ENCODE results near the gene CYP4A22. TPM values are rescaled to one million over a fixed set of nuclear protein-coding genes. Genes with fewer than 3 reads are reported as not detected.
"Not testable (repeated sequence)": the region's sequence is repeated elsewhere in the genome, so short reads cannot be mapped to it uniquely, and the experiment has no call there.

CYP4A22 gene
- total RNA-seq, 1 experiment from 2014 or later = not detected

GRCh38 chr1:47124834-47125233 is 12.4 kb upstream of the CYP4A22 start:
- H3K27ac Mint-ChIP-seq; H3K23me2 ChIP-seq (ENCODE audit: insufficient read length, low read depth, low read length, poor library complexity, severe bottlenecking); H2AK5ac ChIP-seq (ENCODE audit: insufficient read length, low read length); H3K4ac ChIP-seq (ENCODE audit: low read depth, low read length); H2AFZ ChIP-seq (ENCODE audit: low read length); H3K4me2 ChIP-seq (ENCODE audit: insufficient read depth, insufficient read length, low read length); H3K9me3 ChIP-seq (ENCODE audit: control insufficient read depth, low read depth, low read length); H3K4me1 ChIP-seq (ENCODE audit: insufficient read depth, low read length); H2BK5ac ChIP-seq (ENCODE audit: insufficient read length, low read length); H2BK20ac ChIP-seq (ENCODE audit: low read depth, low read length, poor library complexity, severe bottlenecking); H3K56ac ChIP-seq (ENCODE audit: insufficient read length, low read depth, low read length); H3K36me3 Mint-ChIP-seq (ENCODE audit: insufficient read depth in 1 of 3, low read depth in 3 of 3); H3K18ac ChIP-seq (ENCODE audit: insufficient read length, low read depth, low read length); H2BK120ac ChIP-seq (ENCODE audit: low read depth, low read length, poor library complexity, severe bottlenecking); H3K27ac ChIP-seq (ENCODE audit: insufficient read length, low read depth, low read length); H4K8ac ChIP-seq (replicated peaks; ENCODE audit: insufficient read length, low read depth, low read length); H3K9me3 Mint-ChIP-seq; H3K27me3 ChIP-seq (ENCODE audit: insufficient read depth, low read length); H3K9ac ChIP-seq (ENCODE audit: extremely low read depth, insufficient read length, low read length); H3K14ac ChIP-seq (ENCODE audit: insufficient read depth, low read length); H3K4me3 Mint-ChIP-seq; H2BK12ac ChIP-seq (ENCODE audit: insufficient read length, low read depth, low read length); H4K5ac ChIP-seq (ENCODE audit: insufficient read length, low read depth, low read length); H4K20me1 ChIP-seq (ENCODE audit: control insufficient read depth, insufficient read depth, insufficient read length); H2BK15ac ChIP-seq (ENCODE audit: low read depth, low read length); H3K79me1 ChIP-seq (ENCODE audit: insufficient read depth, low read depth, low read length, poor library complexity, severe bottlenecking); H3T11ph ChIP-seq (ENCODE audit: low read length); H3K79me2 ChIP-seq (ENCODE audit: insufficient read depth, low read length); H4K91ac ChIP-seq (ENCODE audit: insufficient read length, low read depth, low read length); DNase-seq; H3K23ac ChIP-seq (ENCODE audit: insufficient read length, low read depth, low read length); H3K27me3 Mint-ChIP-seq (ENCODE audit: low read depth): not testable (repeated sequence)
- H3K4me1 Mint-ChIP-seq = peaks cover 15% of the 10 kb centered on the region in 2 experiments

- not testable (repeated sequence) for H3K4me3 Mint-ChIP-seq; H3K27me3 Mint-ChIP-seq (ENCODE audit: low read depth); H2BK20ac ChIP-seq (ENCODE audit: low read depth, low read length, poor library complexity, severe bottlenecking); H3T11ph ChIP-seq (ENCODE audit: low read length); H4K20me1 ChIP-seq (ENCODE audit: control insufficient read depth, insufficient read depth, insufficient read length); H4K5ac ChIP-seq (ENCODE audit: insufficient read length, low read depth, low read length); H3K4me2 ChIP-seq (ENCODE audit: insufficient read depth, insufficient read length, low read length); H3K56ac ChIP-seq (ENCODE audit: insufficient read length, low read depth, low read length); H2BK12ac ChIP-seq (ENCODE audit: insufficient read length, low read depth, low read length); H3K79me2 ChIP-seq (ENCODE audit: insufficient read depth, low read length); H2BK120ac ChIP-seq (ENCODE audit: low read depth, low read length, poor library complexity, severe bottlenecking); H3K79me1 ChIP-seq (ENCODE audit: insufficient read depth, low read depth, low read length, poor library complexity, severe bottlenecking); H3K23ac ChIP-seq (ENCODE audit: insufficient read length, low read depth, low read length); H3K18ac ChIP-seq (ENCODE audit: insufficient read length, low read depth, low read length); H3K36me3 Mint-ChIP-seq (ENCODE audit: insufficient read depth in 1 of 3, low read depth in 3 of 3); H3K9me3 Mint-ChIP-seq; H3K9ac ChIP-seq (ENCODE audit: extremely low read depth, insufficient read length, low read length); H3K27ac Mint-ChIP-seq; H2BK15ac ChIP-seq (ENCODE audit: low read depth, low read length); H3K27me3 ChIP-seq (ENCODE audit: insufficient read depth, low read length); H3K4ac ChIP-seq (ENCODE audit: low read depth, low read length); H4K8ac ChIP-seq (replicated peaks; ENCODE audit: insufficient read length, low read depth, low read length); H4K91ac ChIP-seq (ENCODE audit: insufficient read length, low read depth, low read length); H3K27ac ChIP-seq (ENCODE audit: insufficient read length, low read depth, low read length); H3K4me1 ChIP-seq (ENCODE audit: insufficient read depth, low read length); H3K9me3 ChIP-seq (ENCODE audit: control insufficient read depth, low read depth, low read length); H2AK5ac ChIP-seq (ENCODE audit: insufficient read length, low read length); H2AFZ ChIP-seq (ENCODE audit: low read length); DNase-seq; H2BK5ac ChIP-seq (ENCODE audit: insufficient read length, low read length); H3K14ac ChIP-seq (ENCODE audit: insufficient read depth, low read length); H3K23me2 ChIP-seq (ENCODE audit: insufficient read length, low read depth, low read length, poor library complexity, severe bottlenecking)
- WGBS (ENCODE audit: extremely low coverage, insufficient read length, low lambda C conversion rate) = no CpG with 5 or more reads among the region's 2 CpGs
- H3K4me1 Mint-ChIP-seq = peaks cover 30 to 32% of the 10 kb centered on the region in 2 experiments
Measured at GRCh38 chr1:47126997-47127396, 10.2 kb upstream of the CYP4A22 start.
